GM12864 (cell line): ENCODE data around the gene FKBP2.

Experiments
- DNase-seq: peaks from one replicate; pipeline ENCODE4 v3.0.0-alpha.2; 2011; ENCODE audit warnings: low read depth
- H3K4me3 ChIP-seq: 2 replicates; pipeline ENCODE4 v1.5.1; 2011; ENCODE audit warnings: mild to moderate bottlenecking, low read depth, low read length, control low read depth
- TF ChIP-seq, protein P1 (sequence below): IDR thresholded peaks from 2 replicates; pipeline ENCODE4 v1.5.1; 2011; ENCODE audit warnings: low read depth, mild to moderate bottlenecking, moderate library complexity, low read length, control low read depth, inconsistent platforms; ENCODE audit errors: missing control alignments

Gene FKBP2

DNA sequence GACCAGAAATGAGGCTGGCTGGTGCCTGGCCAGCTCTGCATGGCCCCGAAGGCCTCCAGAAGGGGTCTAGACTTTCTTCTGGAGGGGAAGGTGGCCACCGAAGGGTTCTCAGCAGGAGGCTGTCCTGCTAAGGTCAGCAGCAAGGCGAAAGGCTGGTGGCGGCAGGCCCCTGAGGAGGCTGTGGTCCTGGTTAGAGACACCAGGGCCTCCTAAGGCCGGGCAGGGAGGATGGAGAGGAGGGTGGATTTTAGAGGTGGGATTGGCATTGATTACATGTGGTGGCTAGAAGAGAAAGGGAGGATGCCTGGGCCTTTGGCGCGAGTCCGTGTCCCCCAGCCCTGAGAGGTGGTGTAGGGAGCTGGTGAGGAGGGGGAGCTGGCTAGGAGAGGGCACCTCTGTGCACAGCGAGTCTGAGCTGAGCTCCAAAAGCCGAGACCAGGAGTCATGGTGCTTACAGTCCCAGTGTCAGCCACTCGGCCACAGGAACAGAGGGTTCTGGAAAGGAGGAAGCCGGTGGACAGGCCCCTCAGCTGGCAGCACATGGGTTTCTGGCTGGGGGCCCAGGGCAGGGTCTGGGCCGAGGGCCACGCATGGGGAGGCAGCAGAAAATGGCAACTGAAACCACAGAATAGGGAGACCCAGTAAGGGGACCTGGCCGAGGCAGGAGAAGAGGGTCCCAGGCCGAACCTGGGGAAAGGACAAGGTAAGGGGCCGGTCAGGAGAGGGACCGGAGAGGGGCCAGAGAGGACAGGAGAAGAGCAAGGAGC, 31.9 kb upstream of the FKBP2 start:
- TF ChIP-seq, protein P1, sequence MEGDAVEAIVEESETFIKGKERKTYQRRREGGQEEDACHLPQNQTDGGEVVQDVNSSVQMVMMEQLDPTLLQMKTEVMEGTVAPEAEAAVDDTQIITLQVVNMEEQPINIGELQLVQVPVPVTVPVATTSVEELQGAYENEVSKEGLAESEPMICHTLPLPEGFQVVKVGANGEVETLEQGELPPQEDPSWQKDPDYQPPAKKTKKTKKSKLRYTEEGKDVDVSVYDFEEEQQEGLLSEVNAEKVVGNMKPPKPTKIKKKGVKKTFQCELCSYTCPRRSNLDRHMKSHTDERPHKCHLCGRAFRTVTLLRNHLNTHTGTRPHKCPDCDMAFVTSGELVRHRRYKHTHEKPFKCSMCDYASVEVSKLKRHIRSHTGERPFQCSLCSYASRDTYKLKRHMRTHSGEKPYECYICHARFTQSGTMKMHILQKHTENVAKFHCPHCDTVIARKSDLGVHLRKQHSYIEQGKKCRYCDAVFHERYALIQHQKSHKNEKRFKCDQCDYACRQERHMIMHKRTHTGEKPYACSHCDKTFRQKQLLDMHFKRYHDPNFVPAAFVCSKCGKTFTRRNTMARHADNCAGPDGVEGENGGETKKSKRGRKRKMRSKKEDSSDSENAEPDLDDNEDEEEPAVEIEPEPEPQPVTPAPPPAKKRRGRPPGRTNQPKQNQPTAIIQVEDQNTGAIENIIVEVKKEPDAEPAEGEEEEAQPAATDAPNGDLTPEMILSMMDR, result no peak
- DNase-seq, result no peak
- peak overlapping the region; percentile 77 for H3K4me3 ChIP-seq

DNA sequence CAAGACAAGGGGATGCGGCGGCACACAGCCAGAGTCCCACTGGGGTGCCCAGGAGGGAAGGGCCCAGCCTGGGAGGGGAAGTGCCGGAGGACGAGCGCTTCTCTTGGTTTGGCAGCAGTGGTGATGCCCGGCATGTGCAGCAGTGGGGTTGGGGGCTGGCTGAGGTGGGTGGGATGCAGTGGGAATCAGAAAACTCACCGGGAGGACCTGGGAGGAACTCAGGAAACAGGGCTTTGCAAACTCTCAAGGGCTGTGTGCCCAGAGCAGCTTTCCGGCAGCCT, 31.4 kb upstream of the FKBP2 start:
- TF ChIP-seq, protein P1, result no peak

DNA sequence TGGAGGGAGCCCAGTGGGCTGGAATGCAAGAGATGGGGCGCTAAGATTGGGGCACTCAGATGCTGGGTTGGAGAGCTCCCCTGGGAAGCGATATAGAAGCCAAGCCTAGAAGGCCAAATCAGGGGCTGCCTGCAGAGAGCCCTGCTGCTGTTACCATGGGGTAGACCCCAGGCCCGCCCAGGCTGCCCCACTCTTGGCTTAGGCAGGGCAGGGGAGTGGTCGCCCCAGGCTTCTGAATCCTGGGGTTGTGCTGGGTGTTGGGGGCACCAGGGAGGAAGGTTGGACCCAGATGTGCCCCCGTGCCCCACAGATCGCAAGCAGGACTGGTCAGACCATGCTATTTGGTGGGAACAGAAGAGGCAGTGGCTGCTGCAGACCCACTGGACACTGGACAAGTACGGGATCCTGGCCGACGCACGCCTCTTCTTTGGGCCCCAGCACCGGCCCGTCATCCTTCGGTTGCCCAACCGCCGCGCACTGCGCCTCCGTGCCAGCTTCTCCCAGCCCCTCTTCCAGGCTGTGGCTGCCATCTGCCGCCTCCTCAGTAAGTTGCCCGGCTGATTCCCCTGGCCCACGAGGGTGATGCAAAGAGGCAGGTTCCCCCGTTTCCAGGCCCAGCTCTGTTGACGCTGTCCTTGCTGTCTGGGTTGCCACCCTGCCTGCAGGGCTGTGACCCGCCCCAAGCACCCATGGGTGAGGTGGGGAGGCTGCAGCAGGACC, 30.4 kb upstream of the FKBP2 start:
- TF ChIP-seq, protein P1, result no peak
- no peak for DNase-seq
- H3K4me3 ChIP-seq, result no peak overlapping the region

More for the DNA sequence above, 31.4 kb upstream of the FKBP2 start:
- no peak overlapping the region for H3K4me3 ChIP-seq
- DNase-seq, result no peak

DNA sequence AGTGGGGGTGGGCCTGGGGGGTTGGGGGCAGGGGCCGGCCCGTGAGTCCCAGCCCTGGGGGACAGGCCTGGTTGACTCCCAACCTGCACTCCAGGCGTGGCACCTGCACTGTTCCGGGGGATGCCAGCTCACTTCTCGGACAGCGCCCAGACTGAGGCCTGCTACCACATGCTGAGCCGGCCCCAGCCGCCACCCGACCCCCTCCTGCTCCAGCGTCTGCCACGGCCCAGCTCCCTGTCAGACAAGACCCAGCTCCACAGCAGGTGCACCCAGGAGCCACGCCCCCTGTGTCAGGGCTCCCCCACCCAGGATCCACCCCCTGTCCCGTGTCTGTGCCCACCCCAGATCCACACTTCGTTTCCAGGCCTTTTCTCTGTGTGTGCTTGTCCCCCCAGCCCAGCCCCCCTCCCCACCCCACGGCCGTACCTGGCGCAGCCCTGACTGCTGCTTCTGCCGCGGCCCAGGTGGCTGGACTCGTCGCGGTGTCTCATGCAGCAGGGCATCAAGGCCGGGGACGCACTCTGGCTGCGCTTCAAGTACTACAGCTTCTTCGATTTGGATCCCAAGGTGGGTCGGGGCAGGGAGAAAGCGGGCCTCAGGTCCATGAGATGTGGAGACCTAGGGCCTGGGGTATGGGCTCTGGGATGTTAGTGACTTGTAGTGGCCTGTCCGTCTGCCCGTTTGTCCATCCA, 29.6 kb upstream of the FKBP2 start:
- DNase-seq, result no peak
- TF ChIP-seq, protein P1, result no peak
- no peak overlapping the region for H3K4me3 ChIP-seq

DNA sequence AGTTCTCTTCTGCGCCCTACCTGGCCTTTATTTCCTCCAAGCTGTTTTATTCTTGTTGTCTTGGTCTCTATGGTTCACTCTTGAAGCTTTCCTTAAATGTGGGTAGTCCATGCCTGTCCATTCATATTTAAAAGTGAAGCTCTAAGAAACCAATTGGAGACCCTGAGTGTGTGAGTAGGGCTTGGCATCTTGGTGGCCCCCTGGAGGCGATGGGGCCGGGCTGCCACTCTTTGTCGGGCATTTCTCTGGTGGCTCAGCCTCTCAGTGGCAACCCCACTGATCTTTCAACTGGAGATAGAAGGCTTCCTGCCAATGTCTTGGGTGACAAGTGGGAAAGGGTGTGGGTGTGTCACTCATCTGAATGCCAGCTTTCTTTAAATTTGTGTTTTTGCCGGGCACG, 24.0 kb upstream of the FKBP2 start:
- no peak for DNase-seq
- TF ChIP-seq, protein P1, result peak; percentile 8
- H3K4me3 ChIP-seq, result no peak overlapping the region

DNA sequence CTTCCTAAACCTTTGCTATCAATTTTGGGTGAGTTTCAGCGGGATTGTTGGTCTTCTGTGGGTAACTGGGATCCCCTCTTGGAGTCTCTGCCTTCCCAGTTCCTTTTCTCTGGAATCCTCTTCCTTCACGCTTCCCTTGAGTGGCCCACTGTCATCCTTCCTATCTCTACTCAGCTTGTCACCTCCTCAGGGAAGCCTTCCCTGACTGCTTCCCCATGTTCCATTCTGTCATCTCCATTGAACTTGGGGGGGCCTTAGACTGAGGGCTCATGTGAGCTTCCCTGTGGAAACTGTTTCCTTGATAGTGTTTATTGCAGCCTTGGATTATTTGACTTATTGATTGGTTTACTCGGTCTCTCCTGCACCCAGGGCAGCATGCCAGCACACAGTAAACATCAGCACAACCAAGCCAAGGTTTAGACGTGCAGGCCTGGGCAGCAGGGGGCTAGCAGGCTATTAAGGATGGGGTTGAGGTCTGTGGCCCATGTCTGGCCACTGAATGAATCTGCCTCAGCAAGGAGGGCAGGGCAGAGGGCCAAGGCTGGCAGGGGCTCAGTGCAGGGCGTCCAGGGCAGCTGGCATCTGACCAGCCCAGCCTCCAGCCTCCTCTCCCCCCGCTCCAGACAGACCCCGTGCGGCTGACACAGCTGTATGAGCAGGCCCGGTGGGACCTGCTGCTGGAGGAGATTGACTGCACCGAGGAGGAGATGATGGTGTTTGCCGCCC, 22.1 kb upstream of the FKBP2 start:
- TF ChIP-seq, protein P1, result no peak
- H3K4me3 ChIP-seq, result no peak overlapping the region
- DNase-seq, result no peak
